UCSD-AML1 (cell line): ENCODE results near the gene PDE3B.
"Not testable (repeated sequence)": the region's sequence is repeated elsewhere in the genome, so short reads cannot be mapped to it uniquely, and the experiment has no call there.

Experiments used
- DNase-seq: peaks from one replicate; lab custom pipeline; 2025; ENCODE audit not compliant: unreplicated experiment; lab: John Stamatoyannopoulos, UW

The PDE3B gene

GRCh38 chr11:14638561-14638960, 5.0 kb upstream of the PDE3B start:
- DNase-seq = peak; percentile 49

DNA sequence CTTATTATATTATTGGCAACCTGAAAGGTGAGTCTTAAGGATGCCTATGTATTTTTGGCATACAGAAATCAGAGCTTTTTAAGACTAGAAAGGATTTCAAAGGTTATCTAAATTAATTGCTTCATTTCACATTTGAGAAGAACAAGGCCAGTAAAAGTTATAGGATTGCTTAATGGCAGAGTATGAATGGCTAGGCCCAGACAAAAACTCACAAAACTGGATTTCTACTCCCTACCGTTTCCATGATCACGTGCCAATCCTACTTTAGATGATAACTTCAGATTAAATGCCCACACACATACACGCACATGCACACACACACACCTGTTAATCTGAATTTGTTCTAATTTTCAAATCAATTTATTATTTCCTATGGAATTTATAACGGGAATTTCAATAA, 1.8 kb upstream of the PDE3B start:
- no peak for DNase-seq

GRCh38 chr11:14642453-14642852, 1.2 kb upstream of the PDE3B start:
- DNase-seq = no peak

- peak; percentile 42 for DNase-seq
Observed at GRCh38 chr11:14642873-14643696, 519 bp upstream of the PDE3B start.

- peak; percentile 71 for DNase-seq
Observed at GRCh38 chr11:14644226-14645014, 816 bp downstream of the PDE3B start.

- DNase-seq = no peak
Observed at GRCh38 chr11:14645015-14645912, 1.7 kb downstream of the PDE3B start.

GRCh38 chr11:14645985-14646900, 2.6 kb downstream of the PDE3B start:
- DNase-seq = no peak

- DNase-seq = no peak
Observed at GRCh38 chr11:14650064-14650463, 6.5 kb downstream of the PDE3B start.

- DNase-seq = no peak
Observed at GRCh38 chr11:14653090-14653489, 9.5 kb downstream of the PDE3B start.

- DNase-seq = no peak
Observed at GRCh38 chr11:14655435-14655834, 11.8 kb downstream of the PDE3B start.

DNA sequence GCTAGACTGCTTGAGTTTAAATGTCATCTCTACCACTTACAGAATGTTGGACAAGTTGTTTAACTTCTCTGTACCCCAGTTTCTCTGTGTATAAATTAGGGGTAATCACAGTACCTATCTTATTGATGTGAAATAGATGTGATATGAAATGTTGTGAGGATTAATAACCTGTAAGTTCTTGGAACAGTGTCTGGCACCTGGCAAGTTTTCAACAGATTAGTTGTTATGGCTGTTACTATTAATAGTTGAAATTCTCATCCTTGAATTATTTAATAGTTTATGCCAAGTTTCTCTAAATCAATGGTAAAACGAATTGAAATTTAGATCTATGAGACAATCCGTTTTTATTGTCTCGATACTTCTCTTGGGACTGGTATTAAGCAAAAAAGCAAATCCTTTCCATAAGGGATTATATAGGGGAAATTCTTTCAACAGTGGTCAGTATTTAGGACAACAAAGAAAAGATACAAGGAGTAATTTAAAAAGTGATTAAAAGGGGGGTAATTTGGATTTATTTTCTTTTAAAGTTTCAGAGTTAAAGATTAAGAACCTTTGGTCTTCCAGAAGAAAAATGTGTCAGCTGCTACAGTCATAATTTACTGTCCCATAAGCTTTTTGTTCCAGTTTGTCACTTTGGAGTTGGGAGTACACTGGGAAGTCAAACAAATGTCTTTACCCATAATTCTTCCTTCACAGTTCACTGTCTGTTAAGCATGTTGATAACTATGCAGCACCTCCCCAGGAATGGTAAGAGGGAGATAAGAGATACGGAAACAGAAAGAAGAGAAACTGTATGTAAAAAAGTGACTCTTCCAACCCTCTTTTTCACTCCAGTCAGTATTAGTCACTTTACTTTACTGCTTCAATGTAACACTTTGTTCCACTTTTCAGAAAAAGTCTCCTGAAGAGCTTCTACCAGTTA, 13.2 kb downstream of the PDE3B start:
- DNase-seq = no peak

DNA sequence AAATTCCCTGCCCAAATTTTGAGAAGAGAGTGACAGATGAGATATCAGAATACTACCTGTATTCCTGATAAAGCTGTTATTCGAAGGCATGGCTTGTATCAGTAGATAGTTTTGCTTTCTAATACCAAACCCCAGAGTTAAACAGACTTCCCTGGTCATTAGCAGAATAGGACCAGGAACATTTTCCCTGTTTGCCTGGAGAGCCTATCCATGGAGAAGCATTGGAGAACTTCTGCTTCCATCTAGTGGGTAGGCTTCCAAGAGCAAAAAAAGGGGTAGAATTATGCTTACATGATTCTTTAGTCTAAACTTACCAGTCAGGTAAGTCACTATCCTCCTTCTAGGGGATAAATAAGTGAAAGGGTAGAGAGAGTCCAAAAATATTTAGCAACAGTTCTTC, 14.2 kb downstream of the PDE3B start:
- DNase-seq = no peak

- not testable (repeated sequence) for DNase-seq
Observed at GRCh38 chr11:14664926-14665325, 21.3 kb downstream of the PDE3B start.

- DNase-seq = not testable (repeated sequence)
Observed at GRCh38 chr11:14667329-14667728, 23.7 kb downstream of the PDE3B start.

DNA sequence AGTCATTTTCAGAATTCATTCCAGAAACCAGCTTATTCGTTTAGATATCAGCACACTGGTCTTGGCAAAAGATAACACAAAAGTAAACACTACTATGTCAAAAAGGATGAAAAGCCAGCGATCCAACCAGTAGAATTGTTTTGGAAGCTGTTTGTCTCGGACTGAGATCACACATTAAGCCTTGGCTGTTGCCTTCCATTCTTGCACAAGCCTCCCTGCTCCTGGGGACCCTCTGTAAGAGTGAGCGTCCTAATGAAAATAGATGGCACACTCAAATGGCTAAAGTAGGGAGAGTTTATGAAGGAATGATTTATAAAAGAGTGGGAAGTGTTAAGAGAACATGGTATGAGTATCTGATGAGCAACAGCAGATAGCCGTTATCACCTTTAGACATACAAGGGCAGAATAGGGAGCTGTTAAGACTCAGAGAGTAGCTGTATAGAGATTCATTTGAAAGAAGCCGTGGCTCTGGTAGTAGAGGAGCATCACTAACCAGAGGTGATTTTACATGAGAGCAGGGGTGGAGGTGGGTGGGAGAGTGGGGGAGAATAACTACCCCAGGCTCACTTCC, 25.2 kb downstream of the PDE3B start:
- no peak for DNase-seq

DNA sequence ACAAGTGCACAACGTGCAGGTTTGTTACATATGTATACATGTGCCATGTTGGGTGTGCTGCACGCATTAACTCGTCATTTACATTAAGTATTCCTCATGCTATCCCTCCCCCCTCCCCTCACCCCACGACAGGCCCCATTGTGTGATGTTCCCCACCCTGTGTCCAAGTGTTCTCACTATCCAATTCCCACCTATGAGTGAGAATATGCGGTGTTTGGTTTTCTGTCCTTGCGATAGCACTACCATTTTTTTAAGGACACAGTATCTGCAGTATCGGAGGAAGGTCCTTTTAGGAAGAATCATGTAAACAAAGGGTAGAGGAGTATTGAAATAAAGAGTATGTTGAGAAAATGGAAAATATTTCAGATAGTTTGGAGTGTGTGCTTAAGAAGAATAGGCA, 25.9 kb downstream of the PDE3B start:
- no peak for DNase-seq

DNA sequence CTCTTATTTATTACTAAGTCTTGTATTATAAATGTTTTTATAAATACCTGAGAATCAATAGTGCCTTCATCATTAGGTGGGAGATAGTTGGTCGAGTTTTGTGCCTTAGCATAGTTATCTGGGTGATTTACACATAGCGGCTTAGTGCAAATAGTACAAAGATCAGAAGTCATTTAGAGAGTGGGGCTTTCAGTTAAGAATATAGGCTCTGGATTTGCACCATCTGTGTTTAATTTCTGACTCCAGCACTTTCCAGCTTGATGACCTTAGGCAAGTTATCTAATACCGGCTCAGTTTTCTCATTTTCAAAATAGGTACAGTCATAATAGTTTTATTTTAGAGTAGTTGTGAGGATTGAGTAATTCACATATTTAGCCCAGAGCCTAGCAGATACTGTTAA, 26.4 kb downstream of the PDE3B start:
- no peak for DNase-seq

- DNase-seq = no peak
Observed at GRCh38 chr11:14672635-14673034, 29.0 kb downstream of the PDE3B start.

- peak; percentile 10 for DNase-seq
Observed at GRCh38 chr11:14673421-14673820, 29.8 kb downstream of the PDE3B start.
